Keratinocyte (primary cell): ENCODE data around the gene TPGS1. TPM values are rescaled to one million over a fixed set of nuclear protein-coding genes. Genes with fewer than 3 reads are reported as not detected.

ENCODE experiments used
- DNase-seq: peaks from one replicate; pipeline ENCODE4 v3.0.0-alpha.2; 2011; ENCODE audit warnings: low read depth, missing footprints, low spot score
- FAIRE-seq: peaks from 2 replicates; lab custom pipeline; 2011; peaks lifted over from hg19 to GRCh38; lab: Jason Lieb, UNC
- H2AFZ ChIP-seq: 2 replicates; pipeline ENCODE4 v1.6.0; 2012; ENCODE audit warnings: low read length, control low read depth, inconsistent platforms; ENCODE audit not compliant: control insufficient read depth
- H3K27ac ChIP-seq: 2 replicates; pipeline ENCODE4 v1.5.1; 2011; ENCODE audit warnings: low read length; ENCODE audit not compliant: control insufficient read depth, insufficient read depth
- H3K27me3 ChIP-seq: 3 replicates; pipeline ENCODE4 v1.6.0; 2011; ENCODE audit warnings: low read length; ENCODE audit not compliant: control insufficient read depth, insufficient read depth; ENCODE audit errors: extremely low read depth
- H3K36me3 ChIP-seq, 2 experiments: 2 replicates in 1 of 2; 3 replicates in 1 of 2; pipeline ENCODE4 v1.5.1; 2011; ENCODE audit warnings: low read length in 2 of 2, mild to moderate bottlenecking in 1 of 2; ENCODE audit not compliant: control insufficient read depth in 2 of 2, insufficient read depth in 2 of 2; ENCODE audit errors: extremely low read depth in 1 of 2
- H3K4me1 ChIP-seq: 3 replicates; pipeline ENCODE4 v1.5.1; 2011; ENCODE audit warnings: low read length; ENCODE audit not compliant: control insufficient read depth, insufficient read depth; ENCODE audit errors: extremely low read depth
- H3K4me2 ChIP-seq: 3 replicates; pipeline ENCODE4 v1.6.0; 2011; ENCODE audit warnings: low read depth, low read length; ENCODE audit not compliant: control insufficient read depth, insufficient read depth; ENCODE audit errors: extremely low read depth
- H3K4me3 ChIP-seq, 3 experiments: fragments of 200-600 bp in 1 of 3; sonication (generic) in 1 of 3; 2 replicates in 2 of 3; 3 replicates in 1 of 3; pipeline ENCODE4 v1.5.1; 2011 to 2016; ENCODE audit warnings: low read length in 3 of 3, mild to moderate bottlenecking in 3 of 3, control low read depth in 2 of 3, inconsistent platforms in 1 of 3, low read depth in 1 of 3, mixed read lengths in 1 of 3, mixed run types in 1 of 3, moderate library complexity in 1 of 3; ENCODE audit not compliant: control insufficient read depth in 2 of 3, insufficient read depth in 2 of 3; ENCODE audit errors: extremely low read depth in 1 of 3
- H3K79me2 ChIP-seq: 2 replicates; pipeline ENCODE4 v1.6.0; 2012; ENCODE audit warnings: low read length; ENCODE audit not compliant: control insufficient read depth, insufficient read depth
- H3K9ac ChIP-seq: 3 replicates; pipeline ENCODE4 v1.6.0; 2011; ENCODE audit warnings: low read length; ENCODE audit not compliant: control insufficient read depth, insufficient read depth; ENCODE audit errors: extremely low read depth
- H3K9me1 ChIP-seq: 3 replicates; pipeline ENCODE4 v1.6.0; 2011; ENCODE audit warnings: low read length; ENCODE audit not compliant: control insufficient read depth, insufficient read depth; ENCODE audit errors: extremely low read depth
- H3K9me3 ChIP-seq: 2 replicates; pipeline ENCODE4 v1.5.1; 2012; ENCODE audit warnings: low read depth, low read length; ENCODE audit not compliant: control insufficient read depth
- H4K20me1 ChIP-seq: 3 replicates; pipeline ENCODE4 v1.6.0; 2011; ENCODE audit warnings: low read length; ENCODE audit not compliant: control insufficient read depth, insufficient read depth; ENCODE audit errors: extremely low read depth
- CTCF ChIP-seq, 3 experiments: IDR thresholded peaks in 1 of 3; conservative IDR thresholded peaks in 1 of 3; optimal IDR thresholded peaks in 1 of 3; 2 replicates in 2 of 3; 3 replicates in 1 of 3; pipeline versions ENCODE3 to v1.5.1; 2011; ENCODE audit warnings: low read length in 3 of 3, mild to moderate bottlenecking in 3 of 3, moderate library complexity in 2 of 3, control low read depth in 1 of 3, inconsistent platforms in 1 of 3; ENCODE audit not compliant: insufficient read depth in 2 of 3; ENCODE audit errors: extremely low read depth in 1 of 3
- EZH2 ChIP-seq: IDR thresholded peaks from one replicate; pipeline ENCODE4 v1.6.1; 2012; ENCODE audit warnings: inconsistent platforms, mild to moderate bottlenecking, low read length, moderate library complexity
- dilution Hi-C: fragments of 300-500 bp; cut with MboI; formaldehyde crosslinking; loops from one replicate; pipeline ENCODE4 v1.7.0; 2020; ENCODE audit warnings: low sequenced_read_pairs; ENCODE audit not compliant: extremely low pct_ligation_motif_present
- polyA plus RNA-seq, 5 experiments: library from polyadenylated mRNA; depleted of rRNA in 3 of 5; stranded (reverse) in 3 of 5; stranded (forward) in 1 of 5; unstranded in 1 of 5; fragments of >200 nt; gene quantifications; 1 replicate in 1 of 5; 2 replicates in 3 of 5; 3 replicates in 1 of 5; pipeline versions ENCODE4 v1.2.1 to v1.2.3, GENCODE V29; 2011 to 2012; ENCODE audit warnings: missing spikeins in 2 of 5, low read depth in 1 of 5, low replicate concordance in 1 of 5

The TPGS1 gene
- polyA plus RNA-seq, 1 donor (not counting 4 experiments of a cell fraction or from before 2014, with no cell fraction given), result 1.4 TPM

GRCh38 chr19:465056-465816, 42.1 kb upstream of the TPGS1 start:
- DNase-seq (no peak), FAIRE-seq (no peak)
- Histone ChIP-seq H3K4me1 (no peaks in the 10 kb centered on the region), H3K79me2 (no peaks in the 10 kb centered on the region), H3K4me3 (no peak overlapping the region), H2AFZ (no peak overlapping the region), H3K9ac (no peak overlapping the region), H3K9me1 (no peaks in the 10 kb centered on the region), H3K27me3 (peaks cover 5% of the 10 kb centered on the region), H3K9me3 (no peaks in the 10 kb centered on the region), H3K36me3 (no peaks in the 10 kb centered on the region), H3K27ac (no peak overlapping the region), H3K4me2 (no peak overlapping the region), H4K20me1 (no peaks in the 10 kb centered on the region)
- dilution Hi-C loops, result no loop called here
- TF ChIP-seq EZH2 (no peak), CTCF (optimal IDR thresholded peaks at IDR 0.05 in 1 of 3, IDR thresholded peaks at IDR 0.05 in 1 of 3, conservative IDR thresholded peaks at IDR 0.05 in 1 of 3; ENCODE audit: extremely low read depth in 1 of 3, insufficient read depth in 2 of 3, low read length in 3 of 3) (no peak)

GRCh38 chr19:467554-467953, 39.7 kb upstream of the TPGS1 start:
- Histone ChIP-seq H3K79me2 (no peaks in the 10 kb centered on the region), H3K36me3 (no peaks in the 10 kb centered on the region), H2AFZ (no peak overlapping the region), H3K9ac (no peak overlapping the region), H3K9me3 (no peaks in the 10 kb centered on the region), H3K4me2 (no peak overlapping the region), H3K4me1 (no peaks in the 10 kb centered on the region), H4K20me1 (no peaks in the 10 kb centered on the region), H3K27me3 (no peaks in the 10 kb centered on the region), H3K27ac (no peak overlapping the region), H3K9me1 (no peaks in the 10 kb centered on the region), H3K4me3 (no peak overlapping the region)
- no peak for TF ChIP-seq EZH2
- no peak for TF ChIP-seq CTCF (optimal IDR thresholded peaks at IDR 0.05 in 1 of 3, IDR thresholded peaks at IDR 0.05 in 1 of 3, conservative IDR thresholded peaks at IDR 0.05 in 1 of 3; ENCODE audit: extremely low read depth in 1 of 3, insufficient read depth in 2 of 3, low read length in 3 of 3)
- FAIRE-seq, result no peak
- no peak for DNase-seq
- dilution Hi-C loops, result no loop called here
